Activated T-cell treated with anti-CD3 and anti-CD28 coated beads, Interleukin-2, amount 50 U/mL, for 24 hours (primary cell): ENCODE results near the gene UNKL.

Experiments used
- DNase-seq: peaks from one replicate; pipeline ENCODE4 v3.0.0-alpha.2; 2020
- H3K27ac Mint-ChIP-seq: 2 replicates; pipeline ENCODE4 v1.8.0; 2020; ENCODE audit warnings: mild to moderate bottlenecking, mixed read lengths
- H3K27me3 Mint-ChIP-seq: 2 replicates; pipeline ENCODE4 v1.8.0; 2020; ENCODE audit warnings: mixed read lengths
- H3K36me3 Mint-ChIP-seq: 2 replicates; pipeline ENCODE4 v1.8.0; 2020; ENCODE audit warnings: low read depth, mixed read lengths
- H3K4me1 Mint-ChIP-seq: 2 replicates; pipeline ENCODE4 v1.8.0; 2020; ENCODE audit warnings: low read depth, mixed read lengths
- H3K4me3 Mint-ChIP-seq: 2 replicates; pipeline ENCODE4 v1.8.0; 2020; ENCODE audit warnings: mild to moderate bottlenecking, moderate library complexity, mixed read lengths
- H3K9me3 Mint-ChIP-seq: 2 replicates; pipeline ENCODE4 v1.8.0; 2020; ENCODE audit warnings: mixed read lengths

UNKL gene

DNA sequence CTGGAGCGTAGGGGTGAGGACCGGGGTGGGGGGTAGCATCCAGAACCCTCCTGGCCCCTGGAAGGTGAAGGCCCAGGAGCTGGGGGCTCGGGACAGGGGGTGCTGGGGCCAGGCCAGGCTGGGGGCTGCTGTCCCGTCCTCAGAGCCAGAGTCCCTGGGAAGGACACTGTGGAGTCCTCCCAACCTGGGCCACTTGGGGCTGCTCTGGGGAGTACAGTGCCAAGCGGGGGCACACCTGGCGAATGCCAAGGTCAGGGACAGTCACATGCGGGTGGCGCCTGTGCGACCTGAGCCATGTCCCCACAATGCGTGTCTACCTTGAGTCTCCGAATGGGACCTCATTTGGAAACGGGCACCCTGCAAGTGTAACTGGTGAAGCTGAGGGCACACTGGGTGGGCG, 15.1 kb upstream of the UNKL start:
- no peak overlapping the region for H3K4me3 Mint-ChIP-seq
- H3K36me3 Mint-ChIP-seq = no peaks in the 10 kb centered on the region
- no peaks in the 10 kb centered on the region for H3K27me3 Mint-ChIP-seq
- H3K4me1 Mint-ChIP-seq = no peaks in the 10 kb centered on the region
- no peaks in the 10 kb centered on the region for H3K9me3 Mint-ChIP-seq
- DNase-seq = no peak
- H3K27ac Mint-ChIP-seq = peak overlapping the region; percentile 22

DNA sequence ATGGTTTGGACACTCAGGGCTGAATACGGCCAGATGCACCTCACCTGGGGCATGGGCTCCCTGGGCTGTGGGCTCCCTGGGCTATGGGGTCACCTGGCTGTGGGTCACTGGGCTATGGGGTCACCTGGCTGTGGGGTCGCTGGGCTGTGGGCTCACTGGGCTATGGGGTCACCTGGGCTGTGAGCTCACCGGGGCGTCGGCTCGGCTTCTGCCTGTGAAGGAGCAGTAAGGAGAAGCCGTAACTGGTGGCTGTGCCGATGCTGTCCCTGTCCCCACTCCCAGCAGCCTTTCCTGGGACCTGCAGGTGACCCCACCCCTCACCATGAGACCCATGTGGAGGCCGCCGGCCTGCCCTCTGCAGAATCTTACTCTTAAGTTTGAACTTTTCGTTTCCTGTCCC, 14.5 kb upstream of the UNKL start:
- no peaks in the 10 kb centered on the region for H3K4me1 Mint-ChIP-seq
- H3K9me3 Mint-ChIP-seq = no peaks in the 10 kb centered on the region
- DNase-seq = no peak
- H3K27ac Mint-ChIP-seq = no peak overlapping the region
- H3K36me3 Mint-ChIP-seq = no peaks in the 10 kb centered on the region
- H3K4me3 Mint-ChIP-seq = no peak overlapping the region
- H3K27me3 Mint-ChIP-seq = no peaks in the 10 kb centered on the region

- Mint-ChIP-seq H3K27me3 (no peaks in the 10 kb centered on the region), H3K4me1 (no peaks in the 10 kb centered on the region), H3K9me3 (no peaks in the 10 kb centered on the region), H3K27ac (no peak overlapping the region), H3K4me3 (no peak overlapping the region), H3K36me3 (no peaks in the 10 kb centered on the region)
- peak; percentile 73 for DNase-seq
These were observed 14.0 kb upstream of the UNKL start for GRCh38 chr16:1428511-1428910.

- Mint-ChIP-seq H3K27me3 (no peaks in the 10 kb centered on the region), H3K4me3 (no peak overlapping the region), H3K36me3 (no peaks in the 10 kb centered on the region), H3K9me3 (no peaks in the 10 kb centered on the region), H3K27ac (no peak overlapping the region), H3K4me1 (no peaks in the 10 kb centered on the region)
- no peak for DNase-seq
These were observed 13.3 kb upstream of the UNKL start for GRCh38 chr16:1427473-1428461.

- Mint-ChIP-seq H3K27ac (no peak overlapping the region), H3K9me3 (peaks cover 2% of the 10 kb centered on the region), H3K36me3 (no peaks in the 10 kb centered on the region), H3K27me3 (no peaks in the 10 kb centered on the region), H3K4me3 (no peak overlapping the region), H3K4me1 (peaks cover 5% of the 10 kb centered on the region)
- no peak for DNase-seq
These were observed 12.4 kb upstream of the UNKL start for GRCh38 chr16:1426734-1427471.

GRCh38 chr16:1425616-1426370, 11.3 kb upstream of the UNKL start:
- Mint-ChIP-seq H3K36me3 (peaks cover 2% of the 10 kb centered on the region), H3K27ac (no peak overlapping the region), H3K4me1 (peaks cover 13% of the 10 kb centered on the region), H3K27me3 (no peaks in the 10 kb centered on the region), H3K4me3 (no peak overlapping the region), H3K9me3 (peaks cover 2% of the 10 kb centered on the region)
- no peak for DNase-seq

DNA sequence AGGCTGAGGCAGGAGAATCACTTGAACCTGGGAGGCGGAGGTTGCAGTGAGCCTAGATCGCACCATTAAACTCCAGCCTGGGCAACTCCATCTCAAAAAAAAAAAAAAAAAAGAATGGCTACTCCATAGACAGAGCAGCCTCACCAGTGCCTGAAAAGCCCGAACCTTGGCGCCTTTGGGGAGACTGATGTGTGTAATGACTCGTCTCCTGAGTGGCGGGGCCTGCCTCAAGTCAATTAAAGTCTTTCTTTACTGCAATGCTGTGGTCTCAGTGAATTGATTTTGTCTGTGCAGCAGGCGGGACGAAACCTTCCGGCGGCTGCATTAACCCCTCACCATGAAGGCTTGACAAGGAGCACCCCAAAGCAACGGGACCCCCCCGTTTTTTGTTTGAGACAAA, 9.5 kb upstream of the UNKL start:
- H3K9me3 Mint-ChIP-seq = peaks cover 2% of the 10 kb centered on the region
- H3K27ac Mint-ChIP-seq = no peak overlapping the region
- DNase-seq = no peak
- H3K36me3 Mint-ChIP-seq = peaks cover 17% of the 10 kb centered on the region
- H3K27me3 Mint-ChIP-seq = no peaks in the 10 kb centered on the region
- H3K4me1 Mint-ChIP-seq = peaks cover 16% of the 10 kb centered on the region
- no peak overlapping the region for H3K4me3 Mint-ChIP-seq

DNA sequence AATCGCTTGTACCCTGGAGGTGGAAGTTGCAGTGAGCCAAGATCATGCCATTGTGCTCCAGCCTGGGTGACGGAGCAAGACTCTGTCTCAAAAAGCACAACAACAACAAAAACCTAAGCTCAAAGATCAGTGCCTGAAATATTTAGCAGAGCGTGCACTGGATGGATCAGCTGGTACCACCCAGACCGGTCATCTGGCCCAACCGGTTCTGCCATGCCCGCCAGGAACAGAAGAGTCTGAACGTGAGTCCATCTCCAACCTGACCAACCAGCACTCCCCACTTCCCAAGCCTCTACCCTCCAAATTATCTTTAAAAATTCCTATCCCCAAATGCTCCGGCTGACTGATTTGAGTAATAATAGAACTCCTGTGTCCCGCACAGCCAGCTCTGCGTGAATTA, 7.6 kb upstream of the UNKL start:
- no peaks in the 10 kb centered on the region for H3K27me3 Mint-ChIP-seq
- DNase-seq = no peak
- peaks cover 2% of the 10 kb centered on the region for H3K9me3 Mint-ChIP-seq
- H3K4me1 Mint-ChIP-seq = peaks cover 28% of the 10 kb centered on the region
- H3K4me3 Mint-ChIP-seq = peak overlapping the region; percentile 89
- H3K36me3 Mint-ChIP-seq = peaks cover 33% of the 10 kb centered on the region
- peak overlapping the region; percentile 98 for H3K27ac Mint-ChIP-seq

DNA sequence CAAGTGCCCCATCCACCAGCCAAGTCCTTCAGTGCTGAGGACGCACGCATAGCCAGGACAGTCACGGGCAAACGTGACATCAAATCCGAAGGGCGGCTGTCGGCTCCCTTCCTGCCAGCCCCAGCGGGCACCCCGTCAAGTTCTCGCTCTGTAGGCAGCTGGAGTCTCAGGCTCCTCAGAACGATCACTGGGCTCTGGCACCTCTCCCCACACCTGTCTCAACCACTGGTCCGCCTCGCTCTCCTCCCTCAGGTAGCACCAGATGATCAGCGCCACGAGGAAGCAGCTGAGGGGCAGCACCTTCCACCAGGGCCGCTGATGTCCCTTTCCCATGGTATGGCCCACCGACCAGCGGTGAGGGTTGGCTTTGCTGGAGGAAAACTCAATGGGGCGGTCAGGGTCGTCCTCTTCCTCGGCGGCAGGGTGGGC, 5.6 kb upstream of the UNKL start:
- Mint-ChIP-seq H3K27ac (peak overlapping the region; percentile 98), H3K9me3 (peaks cover 2% of the 10 kb centered on the region), H3K27me3 (no peaks in the 10 kb centered on the region), H3K36me3 (peaks cover 41% of the 10 kb centered on the region), H3K4me3 (peak overlapping the region; percentile 89), H3K4me1 (peaks cover 35% of the 10 kb centered on the region)
- DNase-seq = no peak

GRCh38 chr16:1416521-1416941, 2.0 kb upstream of the UNKL start:
- no peak for DNase-seq
- Mint-ChIP-seq H3K27ac (peak overlapping the region; percentile 57), H3K9me3 (no peaks in the 10 kb centered on the region), H3K36me3 (peaks cover 51% of the 10 kb centered on the region), H3K4me3 (no peak overlapping the region), H3K27me3 (no peaks in the 10 kb centered on the region), H3K4me1 (peaks cover 42% of the 10 kb centered on the region)

DNA sequence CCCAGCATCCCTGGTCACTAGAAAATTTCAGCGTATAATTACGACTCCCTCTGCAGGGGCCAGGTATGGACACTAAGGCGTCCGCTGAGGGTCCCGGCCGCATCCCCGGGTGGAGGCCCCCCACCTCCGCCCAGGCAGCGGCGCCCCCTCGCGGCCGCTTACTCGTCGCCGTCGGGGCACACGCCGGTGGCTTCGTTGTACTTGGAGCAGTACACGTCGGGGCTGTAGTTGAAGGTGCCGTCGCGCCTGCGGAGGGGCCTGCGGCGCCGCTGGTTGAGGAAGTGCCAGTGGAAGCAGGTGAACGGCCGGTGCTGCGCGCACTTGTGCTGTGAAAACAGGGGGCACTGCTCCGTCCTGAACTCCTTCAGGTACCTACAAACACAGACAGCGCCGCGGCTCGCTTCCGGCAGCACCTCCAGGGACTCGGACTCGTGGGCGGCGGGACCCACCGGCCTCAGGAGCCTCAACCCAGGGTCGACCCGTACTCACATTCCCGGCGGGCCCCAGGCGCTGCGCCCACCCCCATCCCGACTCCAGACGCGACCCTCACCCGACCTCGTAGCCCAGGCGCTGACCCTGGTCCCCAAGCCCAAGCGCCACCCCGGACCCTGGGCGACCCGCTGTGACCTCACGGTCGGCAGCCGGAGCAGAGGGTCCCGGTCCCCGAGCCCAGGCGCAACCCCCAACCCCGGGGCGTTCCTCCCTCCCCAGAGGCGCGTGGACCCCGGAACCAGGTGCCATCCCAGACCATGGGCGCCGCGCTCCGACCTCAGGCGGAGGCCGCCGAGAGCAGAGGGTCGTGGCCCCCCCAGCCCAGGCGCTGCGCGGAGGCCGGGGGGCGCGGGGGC, 596 bp downstream of the UNKL start:
- H3K36me3 Mint-ChIP-seq = peaks cover 39% of the 10 kb centered on the region
- no peaks in the 10 kb centered on the region for H3K9me3 Mint-ChIP-seq
- no peaks in the 10 kb centered on the region for H3K27me3 Mint-ChIP-seq
- peak; percentile 81 for DNase-seq
- H3K4me1 Mint-ChIP-seq = peaks cover 42% of the 10 kb centered on the region
- peak overlapping the region; percentile 83 for H3K4me3 Mint-ChIP-seq
- peak overlapping the region; percentile 92 for H3K27ac Mint-ChIP-seq

GRCh38 chr16:1412847-1413246, 1.7 kb downstream of the UNKL start:
- H3K27me3 Mint-ChIP-seq = no peaks in the 10 kb centered on the region
- H3K9me3 Mint-ChIP-seq = no peaks in the 10 kb centered on the region
- peak overlapping the region; percentile 33 for H3K27ac Mint-ChIP-seq
- no peak for DNase-seq
- H3K4me3 Mint-ChIP-seq = peak overlapping the region; percentile 83
- H3K36me3 Mint-ChIP-seq = peaks cover 28% of the 10 kb centered on the region
- H3K4me1 Mint-ChIP-seq = peaks cover 40% of the 10 kb centered on the region

GRCh38 chr16:1408171-1408837, 6.2 kb downstream of the UNKL start:
- peak; percentile 99 for DNase-seq
- H3K36me3 Mint-ChIP-seq = peaks cover 25% of the 10 kb centered on the region
- no peaks in the 10 kb centered on the region for H3K27me3 Mint-ChIP-seq
- peaks cover 29% of the 10 kb centered on the region for H3K4me1 Mint-ChIP-seq
- no peaks in the 10 kb centered on the region for H3K9me3 Mint-ChIP-seq
- peak overlapping the region; percentile 77 for H3K4me3 Mint-ChIP-seq
- peak overlapping the region; percentile 79 for H3K27ac Mint-ChIP-seq
